ENCODE measurements around the gene KCTD8.

- TF ChIP-seq CTCF (IDR thresholded peaks at IDR 0.05) (no peak), POLR2A (IDR thresholded peaks at IDR 0.05) (no peak)
Measured at GRCh38 chr4:44159991-44160390, 288.6 kb downstream of the KCTD8 start.

All from right lobe of liver (tissue), 4 donors.